Measurements from ENCODE around the gene MAJIN.

DNA sequence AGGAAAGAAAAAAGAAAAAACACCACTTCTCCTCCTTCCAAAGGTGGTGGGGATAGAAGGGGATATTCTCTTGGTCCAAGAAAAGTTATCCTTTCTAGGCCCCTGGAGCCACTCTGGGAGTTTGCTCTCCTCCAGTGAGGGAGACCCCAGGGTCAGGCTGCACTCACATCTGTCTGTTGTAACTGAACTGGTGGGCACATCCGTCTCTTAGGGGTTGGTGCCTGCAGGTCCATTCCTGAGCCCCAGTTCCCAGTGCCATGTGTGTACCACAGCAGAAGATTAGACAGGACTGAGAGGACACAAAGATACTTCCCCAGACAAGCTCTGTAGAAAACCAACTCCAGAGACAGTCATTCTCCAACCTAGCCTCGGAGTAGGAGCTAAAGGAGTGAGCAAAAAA is 51.8 kb downstream of the MAJIN start:
- TF ChIP-seq POLR2A (IDR thresholded peaks at IDR 0.05): no peak
- TF ChIP-seq, protein P1, sequence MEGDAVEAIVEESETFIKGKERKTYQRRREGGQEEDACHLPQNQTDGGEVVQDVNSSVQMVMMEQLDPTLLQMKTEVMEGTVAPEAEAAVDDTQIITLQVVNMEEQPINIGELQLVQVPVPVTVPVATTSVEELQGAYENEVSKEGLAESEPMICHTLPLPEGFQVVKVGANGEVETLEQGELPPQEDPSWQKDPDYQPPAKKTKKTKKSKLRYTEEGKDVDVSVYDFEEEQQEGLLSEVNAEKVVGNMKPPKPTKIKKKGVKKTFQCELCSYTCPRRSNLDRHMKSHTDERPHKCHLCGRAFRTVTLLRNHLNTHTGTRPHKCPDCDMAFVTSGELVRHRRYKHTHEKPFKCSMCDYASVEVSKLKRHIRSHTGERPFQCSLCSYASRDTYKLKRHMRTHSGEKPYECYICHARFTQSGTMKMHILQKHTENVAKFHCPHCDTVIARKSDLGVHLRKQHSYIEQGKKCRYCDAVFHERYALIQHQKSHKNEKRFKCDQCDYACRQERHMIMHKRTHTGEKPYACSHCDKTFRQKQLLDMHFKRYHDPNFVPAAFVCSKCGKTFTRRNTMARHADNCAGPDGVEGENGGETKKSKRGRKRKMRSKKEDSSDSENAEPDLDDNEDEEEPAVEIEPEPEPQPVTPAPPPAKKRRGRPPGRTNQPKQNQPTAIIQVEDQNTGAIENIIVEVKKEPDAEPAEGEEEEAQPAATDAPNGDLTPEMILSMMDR (IDR thresholded peaks at IDR 0.05): no peak

Measured in prostate gland (tissue), 2 donors.